Nucleus accumbens (tissue), 56 donors: ENCODE data around the gene MCHR1.
A peak's percentile ranks its signal among the peaks of the same experiment; 100 is the strongest.

Source experiments
- DNase-seq, 56 donors: peaks; one replicate each; lab custom pipeline; 2025; lab: John Stamatoyannopoulos, UW

The MCHR1 gene

GRCh38 chr22:40720538-40721256 lies 41.4 kb downstream of the MCHR1 start:
- DNase-seq = no peak

GRCh38 chr22:40721266-40721665 lies 42.0 kb downstream of the MCHR1 start:
- peak in 10 of 56 donors; percentile 3 to 25 (median 10) for DNase-seq

DNA sequence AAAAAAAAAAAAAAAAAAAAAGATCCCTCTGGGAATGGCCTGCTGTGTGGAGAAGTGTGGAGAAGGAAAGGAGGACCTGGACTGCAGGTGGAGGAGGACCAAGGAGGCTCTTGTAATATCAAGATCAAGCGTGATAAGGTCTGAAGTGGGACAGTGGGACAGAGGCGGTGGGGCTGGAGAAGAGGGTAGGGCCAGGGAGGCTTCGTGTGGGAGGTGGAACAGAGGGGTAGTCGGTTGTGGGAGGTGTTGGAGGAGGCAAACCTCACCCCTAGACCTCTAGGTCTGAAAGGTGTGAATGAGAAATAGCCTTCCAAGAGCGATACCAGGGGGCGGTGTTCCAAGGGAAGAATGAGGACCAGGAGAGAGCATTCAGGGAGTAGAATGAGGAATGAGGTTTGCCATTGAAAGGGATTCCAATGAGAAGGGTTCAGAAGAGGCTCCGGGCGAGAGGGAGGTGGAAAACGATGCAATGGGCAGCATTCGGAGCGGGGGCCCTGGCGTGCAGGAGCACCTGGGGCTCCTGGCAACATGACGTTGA lies 44.2 kb downstream of the MCHR1 start:
- DNase-seq = no peak

GRCh38 chr22:40726514-40726913 lies 47.2 kb downstream of the MCHR1 start:
- no peak for DNase-seq

GRCh38 chr22:40727070-40727963 lies 48.0 kb downstream of the MCHR1 start:
- no peak for DNase-seq

GRCh38 chr22:40727964-40728615 lies 48.8 kb downstream of the MCHR1 start:
- DNase-seq = no peak

DNA sequence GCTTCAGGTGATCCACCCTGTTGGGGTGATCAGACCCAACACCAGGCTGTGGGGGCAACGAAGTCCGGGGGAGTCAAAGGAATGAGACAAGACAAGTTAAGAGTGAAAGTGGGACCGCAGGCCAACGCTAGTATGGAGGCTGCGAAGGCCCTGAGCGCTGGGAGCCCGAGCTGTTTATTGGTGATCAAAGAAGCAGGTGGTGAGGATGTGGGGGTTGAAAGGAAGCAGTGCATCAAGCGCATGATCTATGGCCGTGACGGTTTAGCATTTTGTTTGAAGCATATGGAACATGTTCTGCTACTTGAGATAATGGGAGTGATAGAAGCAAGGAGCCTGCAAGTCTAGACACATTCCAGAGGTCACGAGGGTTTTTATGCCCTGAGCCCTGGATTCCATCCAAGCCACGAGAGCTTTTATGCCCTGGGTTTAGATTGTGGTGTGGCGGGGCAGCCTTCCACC lies 49.5 kb downstream of the MCHR1 start:
- no peak for DNase-seq

- DNase-seq = no peak
Measured at GRCh38 chr22:40729284-40729683, 50.0 kb downstream of the MCHR1 start.
